SH-SY5Y (cell line): Measurements from ENCODE around the gene GAREM1.

ENCODE experiments used
- GATA2 ChIP-seq: IDR thresholded peaks from 2 replicates; pipeline ENCODE4 v1.6.1; 2011; ENCODE audit warnings: mild to moderate bottlenecking, low read depth, low read length
- GATA3 ChIP-seq: IDR thresholded peaks from 2 replicates; pipeline ENCODE4 v1.6.1; 2011; ENCODE audit warnings: low read depth, mild to moderate bottlenecking, low read length, moderate library complexity

GAREM1 gene

GRCh38 chr18:32470714-32471633, at the start of gene GAREM1:
Gene GAREM1 (minus strand): TSS chr18:32470882. CDS start chr18:32470428, 454 bp downstream.
- TF ChIP-seq GATA2 (peak; percentile 21; the same call in 1 of the 2 replicates), GATA3 (no peak)

- TF ChIP-seq GATA2 (no peak), GATA3 (no peak)
Measured at GRCh38 chr18:32511147-32511546, 40.5 kb upstream of the GAREM1 start.

DNA sequence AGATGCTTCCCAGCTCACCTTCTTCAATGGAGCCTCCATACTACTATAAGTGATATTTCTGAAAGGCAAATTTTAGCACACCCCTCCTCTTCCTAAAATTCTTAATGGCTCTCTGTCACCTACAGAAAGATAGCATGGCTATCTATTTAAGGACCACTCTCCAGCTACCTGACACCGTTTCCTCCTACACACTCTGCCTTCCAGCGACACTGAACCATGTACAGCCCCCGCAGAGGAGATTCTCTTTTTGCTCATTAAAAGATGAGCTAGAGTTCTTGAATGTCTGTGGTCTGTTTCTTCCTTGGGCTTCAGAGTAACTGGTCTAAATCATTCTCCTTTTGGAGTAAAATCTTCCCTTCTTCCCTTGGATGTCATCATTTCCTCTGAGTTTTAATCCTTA, 38.4 kb upstream of the GAREM1 start:
- TF ChIP-seq GATA2 (no peak), GATA3 (no peak)

DNA sequence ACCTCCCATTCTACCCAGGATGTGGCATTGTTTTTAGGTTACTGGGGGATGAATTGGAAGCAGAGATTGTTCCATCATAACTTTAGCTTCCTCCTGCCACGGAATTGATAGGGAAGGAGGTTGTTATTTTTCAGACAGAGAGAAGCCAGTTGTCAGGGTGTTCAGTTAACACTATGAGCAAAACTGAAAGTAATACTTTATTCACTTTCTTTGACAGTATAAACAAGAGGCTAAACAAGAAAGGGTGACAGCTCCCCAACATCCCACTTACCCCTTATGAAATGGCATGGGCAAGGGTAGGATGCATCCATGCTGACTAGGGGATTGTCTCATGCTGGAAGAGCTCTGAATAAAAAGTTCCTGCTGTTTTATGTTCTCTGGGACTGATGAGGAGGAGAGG, 36.4 kb upstream of the GAREM1 start:
- TF ChIP-seq GATA3 = no peak

DNA sequence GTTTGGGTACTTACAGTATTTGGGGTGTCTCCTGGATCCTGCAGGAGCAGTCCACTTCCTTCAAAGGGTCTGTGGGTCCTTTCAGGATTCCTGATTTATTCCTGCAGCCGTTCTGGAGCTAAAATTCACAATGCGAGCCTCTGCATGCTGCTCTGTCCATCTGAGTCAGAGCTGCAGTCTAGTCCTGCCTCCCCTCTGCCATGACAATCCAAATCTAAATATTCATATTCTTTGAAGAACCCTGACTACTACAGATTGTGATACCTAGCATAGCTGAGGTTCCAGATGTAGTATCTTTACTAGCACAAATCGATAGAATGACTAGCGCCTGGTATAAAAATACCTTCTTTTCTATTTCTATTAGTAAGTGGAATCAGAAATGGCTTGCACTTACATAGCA, 31.3 kb upstream of the GAREM1 start:
- TF ChIP-seq GATA3 = no peak
- TF ChIP-seq GATA2 = no peak

- TF ChIP-seq GATA3 = peak; percentile 90
- TF ChIP-seq GATA2 = no peak
Measured at GRCh38 chr18:32483002-32483401, 12.3 kb upstream of the GAREM1 start.

- TF ChIP-seq GATA3 (no peak), GATA2 (no peak)
Measured at GRCh38 chr18:32482117-32482516, 11.4 kb upstream of the GAREM1 start.

DNA sequence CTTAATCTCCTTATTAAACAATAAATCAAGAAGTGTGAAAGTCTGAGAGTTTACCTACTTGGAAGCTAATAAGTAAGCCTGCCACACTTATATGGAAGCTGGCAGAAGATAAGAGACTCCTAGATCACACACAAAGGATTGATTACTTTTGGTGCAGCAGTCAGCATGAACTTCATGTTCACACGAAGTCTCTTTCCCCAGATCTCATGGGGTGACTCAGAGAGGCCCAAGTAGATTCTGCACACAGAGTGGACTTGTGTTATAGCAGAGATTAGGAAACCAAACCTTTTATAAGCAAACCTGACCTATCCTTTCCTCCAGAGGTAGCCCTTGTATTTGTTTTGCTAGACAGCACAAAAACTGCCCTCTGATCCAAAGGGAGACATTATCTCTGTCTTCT, 9.9 kb upstream of the GAREM1 start:
- TF ChIP-seq GATA2 = no peak
- no peak for TF ChIP-seq GATA3

DNA sequence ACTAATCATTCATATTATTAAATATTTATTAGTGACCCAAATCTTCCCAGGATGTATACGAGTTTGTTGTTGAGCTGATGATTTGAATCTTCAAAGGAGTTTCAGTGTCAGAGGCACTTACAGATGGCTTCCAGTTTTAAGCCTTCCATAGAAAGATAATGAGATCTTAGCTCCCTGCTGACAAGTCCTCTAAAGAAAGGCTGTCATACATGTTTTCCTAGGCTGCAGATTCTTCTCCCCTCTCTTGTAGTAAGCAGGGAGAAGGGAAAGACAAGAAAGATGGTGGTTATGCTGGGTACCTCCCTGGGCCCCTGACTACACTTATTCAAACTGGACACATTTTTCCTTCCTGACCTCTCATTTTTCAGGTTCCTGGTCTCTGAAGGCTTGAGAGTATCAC, 8.1 kb upstream of the GAREM1 start:
- TF ChIP-seq GATA2 (no peak), GATA3 (no peak)

- TF ChIP-seq GATA3 = no peak
- no peak for TF ChIP-seq GATA2
Measured at GRCh38 chr18:32478317-32478716, 7.6 kb upstream of the GAREM1 start.

DNA sequence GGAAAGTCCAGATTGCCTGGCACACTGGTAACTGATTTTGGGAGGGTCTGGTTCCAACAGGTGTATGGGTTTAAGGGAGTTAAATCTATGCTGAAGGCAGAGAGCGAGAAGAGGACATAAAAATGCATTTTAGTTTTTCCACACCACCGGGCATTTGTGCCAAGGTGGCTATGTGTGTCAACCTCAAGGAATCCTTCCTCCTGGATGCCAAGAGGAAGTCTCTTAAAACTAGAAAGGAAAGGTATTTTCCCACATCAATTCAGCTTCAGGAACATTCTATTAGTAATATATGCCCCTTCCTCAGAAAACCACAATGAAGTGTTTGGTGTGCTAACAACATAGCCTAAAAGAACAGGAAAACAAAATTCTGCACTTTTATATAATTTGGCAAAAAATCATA, 5.4 kb upstream of the GAREM1 start:
- TF ChIP-seq GATA2 (no peak), GATA3 (no peak)

DNA sequence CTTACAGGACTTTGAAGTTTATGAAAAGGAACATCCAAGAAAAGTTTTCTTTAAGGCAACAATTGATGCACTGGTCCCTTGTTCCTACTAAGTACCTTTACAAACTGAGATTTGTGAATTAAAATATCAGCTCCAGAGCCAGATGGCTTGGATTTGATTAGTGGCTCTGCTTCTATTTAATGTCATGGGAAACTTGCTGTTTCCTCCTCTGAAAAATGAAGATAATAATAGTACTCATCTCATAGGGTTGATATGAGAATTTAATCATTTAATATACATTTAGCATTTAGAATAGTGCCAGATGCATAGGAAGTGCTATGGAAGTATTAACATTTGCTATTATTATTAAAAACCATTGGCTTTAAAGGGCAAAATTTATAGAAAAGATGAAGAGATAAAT, 2.6 kb upstream of the GAREM1 start:
- TF ChIP-seq GATA2 (no peak), GATA3 (no peak)

GRCh38 chr18:32472841-32473240, 2.2 kb upstream of the GAREM1 start:
- TF ChIP-seq GATA2 (no peak), GATA3 (no peak)

GRCh38 chr18:32470460-32470713, 295 bp downstream of the GAREM1 start:
- TF ChIP-seq GATA3 (no peak), GATA2 (no peak)

- TF ChIP-seq GATA3 (no peak), GATA2 (peak; percentile 73)
Measured at GRCh38 chr18:32469691-32470459, 807 bp downstream of the GAREM1 start.

DNA sequence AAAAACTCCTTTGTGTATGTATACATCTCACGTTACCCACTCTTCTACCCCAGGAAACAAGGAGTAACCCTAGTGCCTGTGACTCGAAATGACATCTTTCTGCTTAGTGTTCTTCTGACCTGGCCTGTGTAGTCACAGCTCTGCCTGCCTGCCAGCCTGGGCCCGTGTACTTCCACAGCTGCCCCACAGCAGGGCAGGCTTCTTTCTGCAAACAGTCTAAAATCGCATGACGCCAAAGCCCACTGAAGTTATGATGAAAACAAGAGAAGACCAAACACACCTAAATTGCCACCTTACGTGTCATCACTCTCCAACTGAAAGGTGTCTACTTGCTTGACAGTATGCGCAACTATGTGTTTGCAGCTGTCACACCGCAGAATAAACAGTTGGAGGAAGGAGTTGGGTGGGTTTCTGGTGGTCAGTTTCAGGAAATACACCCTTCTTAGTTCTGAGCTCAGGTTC, 1.5 kb downstream of the GAREM1 start:
- TF ChIP-seq GATA2 (no peak), GATA3 (no peak)
